ENCODE measurements around the gene RCAN3.

The RCAN3 gene

GRCh38 chr1:24551960-24552571 lies 49.4 kb downstream of the RCAN3 start:
- DNase-seq: peak; percentile 87 to 90

GRCh38 chr1:24553931-24554330 lies 51.3 kb downstream of the RCAN3 start:
- peak; percentile 73 to 91 for DNase-seq

- no peak for DNase-seq
These were observed 52.1 kb downstream of the RCAN3 start for GRCh38 chr1:24554714-24555113.

GRCh38 chr1:24555591-24556413 lies 53.2 kb downstream of the RCAN3 start, which contains the start of gene NCMAP:
NCMAP (plus strand) TSS chr1:24556087; CDS start chr1:24595431, 39,344 bp downstream.
- DNase-seq: peak; percentile 37 to 71

GRCh38 chr1:24556414-24556795 lies 53.8 kb downstream of the RCAN3 start:
- DNase-seq: no peak

- no peak for DNase-seq
These were observed 54.6 kb downstream of the RCAN3 start for GRCh38 chr1:24557220-24557619.

- no peak for DNase-seq
These were observed 55.1 kb downstream of the RCAN3 start for GRCh38 chr1:24557711-24558131.

GRCh38 chr1:24558455-24558854 lies 55.8 kb downstream of the RCAN3 start:
- no peak for DNase-seq

GRCh38 chr1:24558902-24559791 lies 56.5 kb downstream of the RCAN3 start:
- no peak for DNase-seq

GRCh38 chr1:24560361-24560760 lies 57.7 kb downstream of the RCAN3 start:
- no peak for DNase-seq

GRCh38 chr1:24562625-24563024 lies 60.0 kb downstream of the RCAN3 start:
- peak; percentile 97 to 98 for DNase-seq

- DNase-seq: no peak
These were observed 62.1 kb downstream of the RCAN3 start for GRCh38 chr1:24564695-24565094.

GRCh38 chr1:24566236-24566867 lies 63.7 kb downstream of the RCAN3 start:
- DNase-seq: no peak

- no peak for DNase-seq
These were observed 65.3 kb downstream of the RCAN3 start for GRCh38 chr1:24567792-24568388.

- DNase-seq: no peak
These were observed 65.8 kb downstream of the RCAN3 start for GRCh38 chr1:24568475-24568874.

GRCh38 chr1:24570265-24571125 lies 67.9 kb downstream of the RCAN3 start:
- no peak for DNase-seq

- no peak for DNase-seq
These were observed 69.7 kb downstream of the RCAN3 start for GRCh38 chr1:24572301-24572700.

GRCh38 chr1:24575905-24576587 lies 73.4 kb downstream of the RCAN3 start:
- DNase-seq: no peak

- no peak for DNase-seq
These were observed 76.2 kb downstream of the RCAN3 start for GRCh38 chr1:24578846-24579245.

- DNase-seq: no peak
These were observed 78.1 kb downstream of the RCAN3 start for GRCh38 chr1:24580756-24581155.

GRCh38 chr1:24584171-24584647 lies 81.6 kb downstream of the RCAN3 start:
- DNase-seq: no peak
